ENCODE data around the gene CTIF.

CTIF gene

GRCh38 chr18:48800876-48801727 is 262.3 kb downstream of the CTIF start:
- Histone ChIP-seq H2AFZ (ENCODE audit: low read depth, low read length, severe bottlenecking) (no peak overlapping the region), H3K9me2 (replicated peaks; ENCODE audit: insufficient read depth, low read length) (no peaks in the 10 kb centered on the region)

GRCh38 chr18:48801728-48802542 is 263.1 kb downstream of the CTIF start:
- Histone ChIP-seq H3F3A (ENCODE audit: insufficient read depth) (no peaks in the 10 kb centered on the region), H3K4me2 (ENCODE audit: low read depth, low read length, poor library complexity, severe bottlenecking) (no peak overlapping the region), H2AFZ (ENCODE audit: low read depth, low read length, severe bottlenecking) (no peak overlapping the region), H3K9me2 (replicated peaks; ENCODE audit: insufficient read depth, low read length) (no peaks in the 10 kb centered on the region), H3K9me3 (ENCODE audit: insufficient read depth, low read length) (no peaks in the 10 kb centered on the region), H3K9ac (ENCODE audit: low read length) (no peak overlapping the region), H3K27me3 (ENCODE audit: low read length) (no peaks in the 10 kb centered on the region), H3K36me3 (ENCODE audit: low read length) (no peaks in the 10 kb centered on the region), H4K20me1 (ENCODE audit: low read depth, low read length) (no peaks in the 10 kb centered on the region), H3K79me2 (ENCODE audit: insufficient read depth, low read length) (no peaks in the 10 kb centered on the region), H3K27ac (ENCODE audit: low read depth, low read length) (no peak overlapping the region), H3K4me3 (ENCODE audit: insufficient read depth, low read length, poor library complexity, severe bottlenecking) (no peak overlapping the region)
- no peak for TF ChIP-seq EZH2phosphoT487 (conservative IDR thresholded peaks at IDR 0.05; ENCODE audit: low read length)
- TF ChIP-seq, protein P1, sequence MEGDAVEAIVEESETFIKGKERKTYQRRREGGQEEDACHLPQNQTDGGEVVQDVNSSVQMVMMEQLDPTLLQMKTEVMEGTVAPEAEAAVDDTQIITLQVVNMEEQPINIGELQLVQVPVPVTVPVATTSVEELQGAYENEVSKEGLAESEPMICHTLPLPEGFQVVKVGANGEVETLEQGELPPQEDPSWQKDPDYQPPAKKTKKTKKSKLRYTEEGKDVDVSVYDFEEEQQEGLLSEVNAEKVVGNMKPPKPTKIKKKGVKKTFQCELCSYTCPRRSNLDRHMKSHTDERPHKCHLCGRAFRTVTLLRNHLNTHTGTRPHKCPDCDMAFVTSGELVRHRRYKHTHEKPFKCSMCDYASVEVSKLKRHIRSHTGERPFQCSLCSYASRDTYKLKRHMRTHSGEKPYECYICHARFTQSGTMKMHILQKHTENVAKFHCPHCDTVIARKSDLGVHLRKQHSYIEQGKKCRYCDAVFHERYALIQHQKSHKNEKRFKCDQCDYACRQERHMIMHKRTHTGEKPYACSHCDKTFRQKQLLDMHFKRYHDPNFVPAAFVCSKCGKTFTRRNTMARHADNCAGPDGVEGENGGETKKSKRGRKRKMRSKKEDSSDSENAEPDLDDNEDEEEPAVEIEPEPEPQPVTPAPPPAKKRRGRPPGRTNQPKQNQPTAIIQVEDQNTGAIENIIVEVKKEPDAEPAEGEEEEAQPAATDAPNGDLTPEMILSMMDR (IDR thresholded peaks at IDR 0.05; ENCODE audit: insufficient read depth, low read length, poor library complexity, severe bottlenecking) = no peak

More at GRCh38 chr18:48800876-48801727, 262.3 kb downstream of the CTIF start:
- H3K4me2 ChIP-seq (ENCODE audit: low read depth, low read length, poor library complexity, severe bottlenecking) = no peak overlapping the region
- H3K36me3 ChIP-seq (ENCODE audit: low read length) = no peaks in the 10 kb centered on the region
- H3F3A ChIP-seq (ENCODE audit: insufficient read depth) = no peaks in the 10 kb centered on the region
- H4K20me1 ChIP-seq (ENCODE audit: low read depth, low read length) = no peaks in the 10 kb centered on the region
- H3K9me3 ChIP-seq (ENCODE audit: insufficient read depth, low read length) = no peaks in the 10 kb centered on the region
- H3K4me3 ChIP-seq (ENCODE audit: insufficient read depth, low read length, poor library complexity, severe bottlenecking) = no peak overlapping the region
- H3K27me3 ChIP-seq (ENCODE audit: low read length) = no peaks in the 10 kb centered on the region
- no peak overlapping the region for H3K9ac ChIP-seq (ENCODE audit: low read length)
- TF ChIP-seq, protein P1 (IDR thresholded peaks at IDR 0.05; ENCODE audit: insufficient read depth, low read length, poor library complexity, severe bottlenecking) = no peak
- no peak for TF ChIP-seq EZH2phosphoT487 (conservative IDR thresholded peaks at IDR 0.05; ENCODE audit: low read length)
- no peak overlapping the region for H3K27ac ChIP-seq (ENCODE audit: low read depth, low read length)
- H3K79me2 ChIP-seq (ENCODE audit: insufficient read depth, low read length) = no peaks in the 10 kb centered on the region

DNA sequence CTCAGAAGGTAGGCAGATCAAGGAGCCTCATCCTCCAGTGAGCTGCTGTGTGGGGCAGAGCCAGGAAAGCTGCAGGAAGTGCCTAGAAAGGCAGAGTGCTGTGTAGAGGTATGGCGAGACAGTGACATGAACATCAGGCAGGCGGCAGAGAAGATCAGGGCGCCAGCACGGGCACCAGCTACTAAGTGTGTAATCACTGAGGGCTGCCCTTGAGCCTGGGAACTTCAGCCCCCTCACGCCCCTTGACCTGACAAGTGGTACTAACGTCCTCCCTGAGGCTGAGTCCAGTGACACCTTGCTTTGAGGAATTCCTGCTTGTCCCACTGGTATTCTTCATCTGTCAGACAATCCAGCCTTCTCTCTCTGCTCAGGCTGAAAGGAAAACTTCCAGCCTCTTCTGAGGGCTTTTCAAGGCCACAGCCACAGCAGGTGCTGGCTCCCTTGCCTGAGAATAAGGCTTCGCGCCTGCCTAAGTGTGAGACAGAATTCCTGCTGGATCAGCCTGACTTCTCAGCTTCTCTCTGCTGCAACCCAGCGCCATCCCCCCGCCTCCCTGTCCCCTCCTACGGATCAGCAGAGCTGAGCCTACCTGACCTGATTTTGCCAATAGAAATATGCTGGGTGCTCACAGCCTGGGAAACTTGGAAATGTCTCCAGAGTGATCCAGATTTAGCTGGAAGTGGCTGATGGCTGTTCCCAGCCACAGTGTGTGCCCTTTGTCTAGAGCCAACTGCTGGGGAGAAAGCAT is 263.9 kb downstream of the CTIF start:
- Histone ChIP-seq H3K9me3 (ENCODE audit: insufficient read depth, low read length) (no peaks in the 10 kb centered on the region), H3K9ac (ENCODE audit: low read length) (no peak overlapping the region), H3F3A (ENCODE audit: insufficient read depth) (no peaks in the 10 kb centered on the region), H3K36me3 (ENCODE audit: low read length) (no peaks in the 10 kb centered on the region), H3K79me2 (ENCODE audit: insufficient read depth, low read length) (no peaks in the 10 kb centered on the region), H4K20me1 (ENCODE audit: low read depth, low read length) (no peaks in the 10 kb centered on the region), H3K4me2 (ENCODE audit: low read depth, low read length, poor library complexity, severe bottlenecking) (no peak overlapping the region), H2AFZ (ENCODE audit: low read depth, low read length, severe bottlenecking) (no peak overlapping the region), H3K9me2 (replicated peaks; ENCODE audit: insufficient read depth, low read length) (no peaks in the 10 kb centered on the region), H3K4me3 (ENCODE audit: insufficient read depth, low read length, poor library complexity, severe bottlenecking) (no peak overlapping the region), H3K27me3 (ENCODE audit: low read length) (no peaks in the 10 kb centered on the region), H3K27ac (ENCODE audit: low read depth, low read length) (no peak overlapping the region)
- no peak for TF ChIP-seq EZH2phosphoT487 (conservative IDR thresholded peaks at IDR 0.05; ENCODE audit: low read length)
- TF ChIP-seq, protein P1 (IDR thresholded peaks at IDR 0.05; ENCODE audit: insufficient read depth, low read length, poor library complexity, severe bottlenecking) = no peak
